H9 (cell line): ENCODE data around the gene EDRF1. TPM values are rescaled to one million over a fixed set of nuclear protein-coding genes. Genes with fewer than 3 reads are reported as not detected.

Experiments
- DNase-seq: peaks from one replicate; pipeline ENCODE4 v3.0.0-alpha.2; 2017
- H2AFZ ChIP-seq: one replicate; pipeline ENCODE4 v1.6.1; 2013; ENCODE audit warnings: mild to moderate bottlenecking, low read length, control low read depth, moderate library complexity
- H2AK5ac ChIP-seq: 2 replicates; pipeline ENCODE4 v1.6.1; 2013; ENCODE audit warnings: low read length, control low read depth, mixed read lengths; ENCODE audit not compliant: insufficient read length
- H2BK120ac ChIP-seq: one replicate; pipeline ENCODE4 v1.6.1; 2013; ENCODE audit warnings: low read depth, mild to moderate bottlenecking, low read length, control low read depth, inconsistent platforms; ENCODE audit not compliant: poor library complexity, severe bottlenecking
- H2BK12ac ChIP-seq: 2 replicates; pipeline ENCODE4 v1.6.1; 2013; ENCODE audit warnings: low read length, control low read depth, mixed read lengths, low read depth; ENCODE audit not compliant: insufficient read length
- H2BK15ac ChIP-seq: 2 replicates; pipeline ENCODE4 v1.6.1; 2013; ENCODE audit warnings: low read depth, low read length, control low read depth
- H2BK20ac ChIP-seq: one replicate; pipeline ENCODE4 v1.6.1; 2013; ENCODE audit warnings: low read depth, mild to moderate bottlenecking, low read length, control low read depth, inconsistent platforms; ENCODE audit not compliant: poor library complexity, severe bottlenecking
- H2BK5ac ChIP-seq: 2 replicates; pipeline ENCODE4 v1.6.1; 2013; ENCODE audit warnings: low read length, control low read depth, mixed read lengths; ENCODE audit not compliant: insufficient read length
- H3K14ac ChIP-seq: 2 replicates; pipeline ENCODE4 v1.6.1; 2013; ENCODE audit warnings: low read length, control low read depth; ENCODE audit not compliant: insufficient read depth
- H3K18ac ChIP-seq: 2 replicates; pipeline ENCODE4 v1.6.1; 2013; ENCODE audit warnings: low read depth, mild to moderate bottlenecking, mixed read lengths, low read length, control low read depth; ENCODE audit not compliant: insufficient read length
- H3K23ac ChIP-seq: 2 replicates; pipeline ENCODE4 v1.6.1; 2013; ENCODE audit warnings: low read length, control low read depth, mixed read lengths, low read depth; ENCODE audit not compliant: insufficient read length
- H3K23me2 ChIP-seq: 2 replicates; pipeline ENCODE4 v1.6.1; 2013; ENCODE audit warnings: low read depth, mild to moderate bottlenecking, mixed read lengths, low read length, control low read depth; ENCODE audit not compliant: insufficient read length, poor library complexity, severe bottlenecking
- H3K27ac ChIP-seq: 2 replicates; pipeline ENCODE4 v1.5.1; 2013; ENCODE audit warnings: low read length, control low read depth, mixed read lengths, low read depth; ENCODE audit not compliant: insufficient read length
- H3K27me3 ChIP-seq: 2 replicates; pipeline ENCODE4 v1.6.1; 2013; ENCODE audit warnings: low read length, control low read depth, inconsistent platforms; ENCODE audit not compliant: insufficient read depth
- H3K4ac ChIP-seq: 2 replicates; pipeline ENCODE4 v1.6.1; 2013; ENCODE audit warnings: low read depth, mild to moderate bottlenecking, control low read depth, inconsistent platforms, low read length, moderate library complexity
- H3K4me1 ChIP-seq: 2 replicates; pipeline ENCODE4 v1.6.1; 2013; ENCODE audit warnings: low read length, control low read depth, inconsistent platforms; ENCODE audit not compliant: insufficient read depth
- H3K4me2 ChIP-seq: 2 replicates; pipeline ENCODE4 v1.6.1; 2013; ENCODE audit warnings: low read length, control low read depth, mixed read lengths; ENCODE audit not compliant: insufficient read length, insufficient read depth
- H3K56ac ChIP-seq: 2 replicates; pipeline ENCODE4 v1.6.1; 2013; ENCODE audit warnings: low read depth, mild to moderate bottlenecking, mixed read lengths, low read length, control low read depth; ENCODE audit not compliant: insufficient read length
- H3K79me1 ChIP-seq: 2 replicates; pipeline ENCODE4 v1.6.1; 2013; ENCODE audit warnings: low read depth, mild to moderate bottlenecking, moderate library complexity, low read length, control low read depth, inconsistent platforms; ENCODE audit not compliant: insufficient read depth, poor library complexity, severe bottlenecking
- H3K79me2 ChIP-seq: 2 replicates; pipeline ENCODE4 v1.6.1; 2013; ENCODE audit warnings: low read length, control low read depth, inconsistent platforms; ENCODE audit not compliant: insufficient read depth
- H3K9ac ChIP-seq: 2 replicates; pipeline ENCODE4 v1.6.1; 2013; ENCODE audit warnings: low read length, control low read depth, mixed read lengths; ENCODE audit not compliant: insufficient read length; ENCODE audit errors: extremely low read depth
- H3K9me3 ChIP-seq: one replicate; pipeline ENCODE4 v1.6.1; 2013; ENCODE audit warnings: low read depth, low read length, inconsistent platforms; ENCODE audit not compliant: control insufficient read depth
- H3T11ph ChIP-seq: one replicate; pipeline ENCODE4 v1.6.1; 2013; ENCODE audit warnings: mild to moderate bottlenecking, low read length, control low read depth, inconsistent platforms
- H4K20me1 ChIP-seq: one replicate; pipeline ENCODE4 v1.6.1; 2013; ENCODE audit not compliant: control insufficient read depth, insufficient read length, insufficient read depth
- H4K5ac ChIP-seq: 2 replicates; pipeline ENCODE4 v1.6.1; 2013; ENCODE audit warnings: low read depth, mild to moderate bottlenecking, mixed read lengths, low read length, control low read depth; ENCODE audit not compliant: insufficient read length
- H4K8ac ChIP-seq: replicated peaks from 2 replicates; pipeline ENCODE4 v1.6.1; 2013; ENCODE audit warnings: low read length, control low read depth, mixed read lengths, low read depth; ENCODE audit not compliant: insufficient read length
- H4K91ac ChIP-seq: 2 replicates; pipeline ENCODE4 v1.6.1; 2013; ENCODE audit warnings: low read depth, mild to moderate bottlenecking, moderate library complexity, mixed read lengths, low read length, control low read depth; ENCODE audit not compliant: insufficient read length
- H3K27ac Mint-ChIP-seq, 3 experiments: 2 replicates in 2 of 3; 3 replicates in 1 of 3; pipeline ENCODE4 v1.8.0; 2020 to 2021; ENCODE audit warnings: mixed read lengths in 3 of 3, mild to moderate bottlenecking in 1 of 3, moderate library complexity in 1 of 3
- H3K27me3 Mint-ChIP-seq: 2 replicates; pipeline ENCODE4 v1.8.0; 2021; ENCODE audit warnings: low read depth, mild to moderate bottlenecking, moderate library complexity, mixed read lengths
- H3K36me3 Mint-ChIP-seq, 3 experiments: 2 replicates in 2 of 3; 3 replicates in 1 of 3; pipeline ENCODE4 v1.8.0; 2020 to 2021; ENCODE audit warnings: low read depth in 3 of 3, mixed read lengths in 3 of 3; ENCODE audit not compliant: insufficient read depth in 1 of 3
- H3K4me1 Mint-ChIP-seq, 2 experiments: 2 replicates each; pipeline ENCODE4 v1.8.0; 2020; ENCODE audit warnings: mixed read lengths in 2 of 2
- H3K4me3 Mint-ChIP-seq, 2 experiments: 2 replicates in 1 of 2; 3 replicates in 1 of 2; pipeline ENCODE4 v1.8.0; 2020 to 2021; ENCODE audit warnings: mild to moderate bottlenecking in 2 of 2, mixed read lengths in 2 of 2, moderate library complexity in 1 of 2
- H3K9me3 Mint-ChIP-seq, 2 experiments: 2 replicates in 1 of 2; 3 replicates in 1 of 2; pipeline ENCODE4 v1.8.0; 2020; ENCODE audit warnings: mild to moderate bottlenecking in 2 of 2, mixed read lengths in 2 of 2, moderate library complexity in 1 of 2
- WGBS: extraction: QIAGEN DNeasy Blood & Tissue Kit; methylation state at CpG from one replicate; pipeline ENCODE4 v1.1.7; 2013; ENCODE audit warnings: missing lambda C conversion rate, low lambda C conversion rate, mixed read lengths; ENCODE audit not compliant: insufficient read length; ENCODE audit errors: extremely low coverage; 5-methylcytosine and 5-hydroxymethylcytosine counted together
- total RNA-seq: library from RNA; stranded (reverse); gene quantifications from 2 replicates; pipeline ENCODE4 v1.2.1, GENCODE V29; 2021
- TF ChIP-seq, protein P1 (sequence below): fragments of 200-600 bp; sonication (generic); conservative IDR thresholded peaks from 3 replicates; pipeline ENCODE4 v1.8.0; 2021; ENCODE audit warnings: antibody characterized with exemption, mild to moderate bottlenecking

EDRF1 gene
- total RNA-seq, 1 experiment from 2014 or later: 51.0 TPM

DNA sequence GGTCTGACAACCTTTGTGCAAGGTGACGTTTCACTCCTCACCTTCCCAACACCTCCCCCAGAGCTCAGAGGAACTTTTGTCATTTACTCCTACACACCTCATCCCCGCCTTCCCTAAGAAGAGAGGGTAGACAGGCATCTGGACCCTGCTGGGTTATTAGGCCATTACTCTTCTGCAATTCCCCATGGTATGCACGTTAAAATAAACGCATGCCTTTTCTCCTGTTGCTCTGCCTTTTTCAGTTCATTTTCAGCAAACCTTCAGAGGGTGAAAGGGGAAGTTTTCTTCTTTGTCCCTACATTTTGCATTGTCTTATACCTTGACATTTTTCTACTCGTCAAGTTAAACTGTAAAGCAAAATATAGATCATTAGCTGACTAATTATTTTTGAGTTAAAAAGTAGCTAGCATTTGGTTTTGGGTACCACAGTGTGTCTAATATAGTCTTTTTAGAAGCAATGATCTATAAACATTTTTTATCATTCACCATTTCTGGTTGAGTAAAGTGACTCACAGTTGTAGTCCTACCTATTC lies 10.5 kb upstream of the EDRF1 start:
- Histone ChIP-seq H3K4ac (no peak overlapping the region), H3K79me2 (no peaks in the 10 kb centered on the region), H3K14ac (no peak overlapping the region), H3K4me1 (peaks cover 3% of the 10 kb centered on the region; the same call in 1 of the 2 replicates), H3K23me2 (no peaks in the 10 kb centered on the region), H4K5ac (no peak overlapping the region), H3K79me1 (no peaks in the 10 kb centered on the region), H3K4me2 (no peak overlapping the region), H3K9me3 (no peaks in the 10 kb centered on the region), H2BK12ac (no peak overlapping the region), H2BK5ac (no peak overlapping the region), H2BK15ac (no peak overlapping the region), H3K27me3 (no peaks in the 10 kb centered on the region), H4K91ac (no peak overlapping the region), H4K20me1 (no peaks in the 10 kb centered on the region), H3T11ph (no peak overlapping the region), H2AK5ac (no peak overlapping the region), H3K27ac (no peak overlapping the region), H3K56ac (no peak overlapping the region), H3K23ac (no peak overlapping the region), H2BK120ac (no peak overlapping the region), H4K8ac (no peak overlapping the region), H3K9ac (no peak overlapping the region), H2AFZ (no peak overlapping the region), H2BK20ac (no peak overlapping the region), H3K18ac (no peak overlapping the region)
- TF ChIP-seq, protein P1, sequence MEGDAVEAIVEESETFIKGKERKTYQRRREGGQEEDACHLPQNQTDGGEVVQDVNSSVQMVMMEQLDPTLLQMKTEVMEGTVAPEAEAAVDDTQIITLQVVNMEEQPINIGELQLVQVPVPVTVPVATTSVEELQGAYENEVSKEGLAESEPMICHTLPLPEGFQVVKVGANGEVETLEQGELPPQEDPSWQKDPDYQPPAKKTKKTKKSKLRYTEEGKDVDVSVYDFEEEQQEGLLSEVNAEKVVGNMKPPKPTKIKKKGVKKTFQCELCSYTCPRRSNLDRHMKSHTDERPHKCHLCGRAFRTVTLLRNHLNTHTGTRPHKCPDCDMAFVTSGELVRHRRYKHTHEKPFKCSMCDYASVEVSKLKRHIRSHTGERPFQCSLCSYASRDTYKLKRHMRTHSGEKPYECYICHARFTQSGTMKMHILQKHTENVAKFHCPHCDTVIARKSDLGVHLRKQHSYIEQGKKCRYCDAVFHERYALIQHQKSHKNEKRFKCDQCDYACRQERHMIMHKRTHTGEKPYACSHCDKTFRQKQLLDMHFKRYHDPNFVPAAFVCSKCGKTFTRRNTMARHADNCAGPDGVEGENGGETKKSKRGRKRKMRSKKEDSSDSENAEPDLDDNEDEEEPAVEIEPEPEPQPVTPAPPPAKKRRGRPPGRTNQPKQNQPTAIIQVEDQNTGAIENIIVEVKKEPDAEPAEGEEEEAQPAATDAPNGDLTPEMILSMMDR: no peak
- peaks cover 5 to 9% of the 10 kb centered on the region in 2 experiments; a peak in 3 of 5 replicates for H3K9me3 Mint-ChIP-seq
- no peak for DNase-seq
- H3K4me1 Mint-ChIP-seq: peaks cover 22 to 25% of the 10 kb centered on the region in 2 experiments
- peaks cover 0 to 10% (median 0%) of the 10 kb centered on the region in 3 experiments; a peak in 3 of 7 replicates for H3K36me3 Mint-ChIP-seq
- peaks cover 2% of the 10 kb centered on the region for H3K27me3 Mint-ChIP-seq
- no CpG with 5 or more reads among the region's 5 CpGs for WGBS
- no peak overlapping the region for H3K4me3 Mint-ChIP-seq
- no peak overlapping the region; a peak in 1 of 7 replicates for H3K27ac Mint-ChIP-seq
